Measurements from ENCODE around the gene PCDHB2.

- no peak for TF ChIP-seq CTCF (conservative IDR thresholded peaks at IDR 0.05 in 1 of 2, IDR thresholded peaks at IDR 0.05 in 1 of 2; ENCODE audit: extremely low read depth in 1 of 2, insufficient read depth in 1 of 2, low read depth in 1 of 2, low read length in 2 of 2)
- no peak for TF ChIP-seq EZH2 (IDR thresholded peaks at IDR 0.05; ENCODE audit: borderline replicate concordance, low read length)
These were observed 27.6 kb downstream of the PCDHB2 start for GRCh38 chr5:141121985-141122384.
